CD4-positive, alpha-beta T cell treated with Interferon alpha-2 for 1 hour (primary cell): ENCODE results near the gene ZNF438.
"Not testable (repeated sequence)": the region's sequence is repeated elsewhere in the genome, so short reads cannot be mapped to it uniquely, and the experiment has no call there.

Experiments
- DNase-seq, 2 donors: peaks; one replicate each; pipeline ENCODE4 v3.0.0-alpha.2; 2020 to 2022

Gene ZNF438, protein sequence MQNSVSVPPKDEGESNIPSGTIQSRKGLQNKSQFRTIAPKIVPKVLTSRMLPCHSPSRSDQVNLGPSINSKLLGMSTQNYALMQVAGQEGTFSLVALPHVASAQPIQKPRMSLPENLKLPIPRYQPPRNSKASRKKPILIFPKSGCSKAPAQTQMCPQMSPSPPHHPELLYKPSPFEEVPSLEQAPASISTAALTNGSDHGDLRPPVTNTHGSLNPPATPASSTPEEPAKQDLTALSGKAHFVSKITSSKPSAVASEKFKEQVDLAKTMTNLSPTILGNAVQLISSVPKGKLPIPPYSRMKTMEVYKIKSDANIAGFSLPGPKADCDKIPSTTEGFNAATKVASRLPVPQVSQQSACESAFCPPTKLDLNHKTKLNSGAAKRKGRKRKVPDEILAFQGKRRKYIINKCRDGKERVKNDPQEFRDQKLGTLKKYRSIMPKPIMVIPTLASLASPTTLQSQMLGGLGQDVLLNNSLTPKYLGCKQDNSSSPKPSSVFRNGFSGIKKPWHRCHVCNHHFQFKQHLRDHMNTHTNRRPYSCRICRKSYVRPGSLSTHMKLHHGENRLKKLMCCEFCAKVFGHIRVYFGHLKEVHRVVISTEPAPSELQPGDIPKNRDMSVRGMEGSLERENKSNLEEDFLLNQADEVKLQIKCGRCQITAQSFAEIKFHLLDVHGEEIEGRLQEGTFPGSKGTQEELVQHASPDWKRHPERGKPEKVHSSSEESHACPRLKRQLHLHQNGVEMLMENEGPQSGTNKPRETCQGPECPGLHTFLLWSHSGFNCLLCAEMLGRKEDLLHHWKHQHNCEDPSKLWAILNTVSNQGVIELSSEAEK

DNA sequence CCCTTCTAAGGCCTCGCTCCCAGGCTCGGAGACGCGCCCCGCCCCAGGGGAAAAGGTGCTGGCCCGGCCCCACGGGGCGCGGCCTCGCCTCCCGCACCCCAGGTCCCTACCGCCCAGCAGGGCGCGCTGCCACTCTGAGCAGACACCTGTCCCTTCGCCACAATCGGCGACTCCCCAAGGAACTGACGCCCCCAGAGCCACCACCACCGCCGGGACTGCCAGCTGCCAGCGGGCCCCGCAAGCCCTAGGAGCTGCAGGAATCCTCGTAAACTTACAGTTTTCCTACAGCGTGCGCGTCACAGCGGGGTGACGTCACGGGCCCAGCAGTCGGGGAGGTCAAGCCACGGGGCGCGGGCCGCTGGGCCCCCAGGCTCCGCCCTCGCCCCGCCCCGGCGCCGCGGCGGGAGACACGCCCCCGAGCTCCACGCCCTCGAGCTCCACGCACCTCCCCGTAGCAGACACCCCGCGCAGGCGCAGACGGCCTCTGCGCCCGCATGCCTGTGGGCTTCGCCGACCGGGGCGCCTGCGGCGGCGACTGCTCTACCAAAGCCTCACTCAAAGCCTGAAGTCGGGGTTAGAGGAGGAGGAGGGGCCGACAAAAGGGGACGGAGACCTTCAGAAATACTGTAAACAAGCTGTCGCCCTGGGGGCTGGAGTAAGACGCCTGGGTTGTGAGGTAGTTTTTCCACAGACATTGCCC is at the start of gene ZNF438:
Gene ZNF438 (minus strand): TSS at position 308 of the 700 bp plus-strand sequence. CDS start 154,831 bp downstream, outside the sequence.
- DNase-seq: peak; percentile 95 to 96

- no peak for DNase-seq
These were observed 44.9 kb upstream of the ZNF438 start for GRCh38 chr10:31076610-31076988.

- DNase-seq: no peak
These were observed 44.4 kb upstream of the ZNF438 start for GRCh38 chr10:31075881-31076609.

- no peak for DNase-seq
These were observed 43.8 kb upstream of the ZNF438 start for GRCh38 chr10:31075434-31075833.

DNA sequence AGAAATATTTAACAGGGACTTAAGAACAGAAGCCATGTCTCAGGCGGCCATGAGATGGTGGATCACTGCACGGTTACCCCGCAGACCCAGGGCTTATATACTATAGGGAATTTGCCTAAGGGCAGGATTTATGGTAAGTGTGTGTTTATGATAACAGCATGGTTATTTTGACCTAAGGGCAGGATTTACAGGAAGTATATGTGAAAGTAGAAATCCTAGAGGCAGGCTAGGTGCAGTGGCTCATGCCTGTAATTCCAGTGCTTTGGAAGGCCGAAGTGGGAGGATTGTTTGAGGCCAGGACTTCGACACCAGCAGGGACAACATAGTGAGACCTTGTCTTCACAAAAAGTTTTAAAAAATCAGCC is 43.0 kb upstream of the ZNF438 start:
- no peak for DNase-seq

DNA sequence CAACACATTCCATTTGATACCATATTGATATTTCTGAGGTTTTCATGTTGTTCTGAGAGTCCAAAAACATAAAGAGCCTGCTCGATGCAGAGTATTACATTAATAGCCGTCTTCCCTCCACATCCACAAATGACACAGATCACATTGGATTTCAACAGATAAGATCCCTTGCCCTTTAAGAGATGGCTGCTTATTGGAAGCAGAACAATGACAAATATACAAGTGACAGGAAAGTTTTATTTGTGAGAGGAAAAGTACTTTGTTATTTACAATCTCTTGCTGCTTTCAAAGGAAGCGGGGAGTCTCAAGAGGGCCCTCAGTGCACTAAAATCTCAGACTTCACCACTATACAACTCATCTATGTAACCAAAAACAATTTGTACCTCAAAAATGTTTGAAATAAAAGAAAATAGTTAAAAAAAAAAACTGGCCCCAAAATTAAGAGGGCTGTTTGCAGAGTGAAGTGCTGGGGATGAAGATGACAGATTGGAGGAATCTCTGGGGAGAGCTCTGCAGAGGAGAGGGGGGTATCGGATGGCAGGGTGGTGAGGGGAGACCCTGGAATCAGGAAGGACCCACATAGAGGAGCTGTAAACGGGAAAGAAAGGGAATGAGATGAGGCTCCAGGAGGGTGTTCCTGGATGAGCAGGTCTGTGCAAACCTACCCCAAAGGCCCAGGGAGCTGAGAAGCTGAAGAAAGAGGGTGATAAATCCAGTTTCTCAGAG is 42.5 kb upstream of the ZNF438 start:
- no peak for DNase-seq

DNA sequence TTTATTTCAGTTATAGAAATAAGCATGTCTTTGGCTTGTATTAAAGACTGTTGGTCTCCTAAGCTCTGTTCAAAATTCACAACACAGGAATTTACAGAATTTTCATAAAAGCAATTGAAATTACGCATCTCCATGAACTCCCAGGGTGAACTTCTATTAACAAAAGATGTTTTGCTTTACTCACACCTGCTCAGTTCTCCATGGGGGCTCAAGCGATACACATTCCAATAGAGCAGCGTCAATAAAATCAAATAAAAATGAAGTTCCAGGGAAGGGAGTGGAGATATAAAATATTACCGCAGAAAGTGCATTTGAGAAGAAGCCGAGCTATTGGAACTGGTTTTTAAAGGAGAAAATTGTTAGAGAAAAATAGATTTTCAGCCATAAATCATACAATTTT is 41.5 kb upstream of the ZNF438 start:
- no peak for DNase-seq

- DNase-seq: no peak
These were observed 40.8 kb upstream of the ZNF438 start for GRCh38 chr10:31072451-31072850.

DNA sequence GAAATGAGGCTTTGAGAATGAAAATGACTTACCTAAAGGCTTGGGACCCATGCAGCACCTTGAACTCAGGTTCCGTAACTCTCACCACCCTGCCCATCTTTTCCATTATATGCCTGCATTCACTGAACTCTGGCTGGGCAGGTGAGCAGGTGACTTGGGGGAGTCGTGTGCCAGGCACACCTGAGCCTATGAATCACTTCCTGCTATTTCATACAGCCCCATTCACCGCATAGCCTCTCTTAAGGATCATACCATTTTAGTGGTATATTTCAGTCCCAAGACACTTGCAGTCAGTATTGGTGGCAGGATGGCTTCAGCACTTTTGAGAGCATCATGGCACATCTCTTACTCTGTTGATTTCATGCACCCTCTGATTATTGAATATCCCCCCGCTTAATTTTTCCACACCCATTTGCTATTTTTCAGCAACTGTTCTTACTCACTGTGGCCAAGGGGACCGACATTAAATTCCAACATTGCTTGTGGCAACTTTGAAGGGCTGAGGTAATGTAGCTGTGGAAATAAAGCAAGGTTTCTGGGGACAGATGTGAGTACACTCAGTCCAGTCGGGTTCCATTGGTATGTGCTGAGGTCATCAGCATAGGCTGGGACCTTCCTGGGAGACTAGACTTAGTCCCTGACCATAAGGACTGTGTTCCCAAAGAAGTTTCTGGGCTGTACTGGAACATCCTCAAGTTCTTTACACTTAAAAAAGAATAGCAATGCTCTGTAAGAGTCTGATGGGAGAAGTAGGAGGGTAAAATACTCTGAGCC is 39.8 kb upstream of the ZNF438 start:
- no peak for DNase-seq

GRCh38 chr10:31070691-31071090 is 39.0 kb upstream of the ZNF438 start:
- no peak for DNase-seq

- no peak for DNase-seq
These were observed 38.4 kb upstream of the ZNF438 start for GRCh38 chr10:31070025-31070424.

- no peak for DNase-seq
These were observed 37.7 kb upstream of the ZNF438 start for GRCh38 chr10:31069411-31069810.

DNA sequence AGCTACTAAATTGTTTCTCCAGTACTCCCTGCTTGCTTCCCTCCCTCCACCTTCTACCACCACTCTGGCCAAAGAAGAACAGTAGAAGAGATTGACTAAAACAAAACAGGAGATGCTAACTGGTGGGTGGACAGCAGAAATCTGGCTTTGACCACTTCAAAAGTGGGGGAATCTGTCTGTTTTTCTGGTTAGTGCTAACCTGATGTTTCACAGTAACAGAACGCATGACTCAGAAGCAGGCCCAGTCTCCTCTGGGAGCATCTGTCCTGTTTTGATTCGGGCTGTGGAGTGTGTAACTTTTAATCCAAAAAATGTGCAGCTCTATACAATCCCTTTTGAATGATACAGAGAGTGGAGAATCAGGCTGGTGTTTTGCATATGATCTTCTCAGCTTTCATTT is 32.7 kb upstream of the ZNF438 start:
- DNase-seq: no peak

GRCh38 chr10:31063841-31064240 is 32.2 kb upstream of the ZNF438 start:
- no peak for DNase-seq

DNA sequence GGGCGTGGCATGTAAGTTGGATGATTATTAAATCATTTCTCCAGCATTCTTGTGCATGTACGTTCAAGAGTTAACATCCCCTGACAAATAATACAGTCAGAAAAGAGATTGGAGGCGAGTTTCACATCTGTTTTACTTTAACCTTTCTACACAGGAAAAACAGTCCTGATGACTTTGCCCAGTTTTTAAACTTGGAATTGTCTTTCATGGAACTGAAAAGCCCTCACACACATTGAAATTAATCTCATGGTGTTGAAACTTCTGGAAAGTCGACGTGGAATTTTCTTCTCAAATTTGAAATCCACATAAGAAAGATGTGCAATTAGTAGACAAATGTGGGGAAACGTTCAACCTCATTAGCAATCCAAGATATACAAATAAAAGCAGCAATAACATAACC is 31.2 kb upstream of the ZNF438 start:
- no peak for DNase-seq

DNA sequence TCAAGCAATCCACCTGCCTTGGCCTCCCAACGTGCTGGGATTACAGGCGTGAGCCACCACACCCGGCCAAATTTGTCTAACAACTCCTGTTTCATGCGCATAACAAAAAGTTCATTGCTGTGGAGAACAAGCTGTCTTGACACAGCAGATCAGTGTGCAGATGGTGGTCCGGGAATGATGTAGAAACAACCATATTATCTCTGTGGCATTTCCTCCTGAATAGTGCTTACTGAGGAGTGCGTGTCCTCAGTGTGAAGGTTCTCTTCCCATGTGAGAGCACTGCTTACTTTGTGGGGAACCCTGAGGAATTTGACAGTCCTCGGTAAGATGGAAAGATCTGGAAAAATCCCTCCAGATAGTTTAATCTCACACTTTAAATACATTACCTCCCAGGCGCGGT is 30.3 kb upstream of the ZNF438 start:
- no peak for DNase-seq

GRCh38 chr10:31058795-31059703 is 27.4 kb upstream of the ZNF438 start:
- no peak for DNase-seq

DNA sequence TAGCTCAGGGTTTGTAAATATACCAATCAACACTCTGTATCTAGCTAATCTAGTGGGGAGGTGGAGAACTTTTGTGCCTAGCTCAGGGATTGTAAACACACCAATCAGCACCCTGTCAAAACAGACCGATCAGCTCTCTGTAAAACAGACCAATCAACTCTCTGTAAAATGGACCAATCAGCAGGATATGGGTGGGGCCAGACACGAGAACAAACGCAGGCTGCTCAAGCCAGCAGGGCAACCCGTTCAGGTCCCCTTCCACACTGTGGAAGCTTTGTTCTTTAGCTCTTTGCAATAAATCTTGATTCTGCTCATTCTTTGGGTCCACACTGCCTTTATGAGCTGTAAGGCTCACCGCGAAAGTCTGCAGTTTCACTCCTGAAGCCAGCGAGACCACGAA is 25.0 kb upstream of the ZNF438 start:
- not testable (repeated sequence) for DNase-seq

DNA sequence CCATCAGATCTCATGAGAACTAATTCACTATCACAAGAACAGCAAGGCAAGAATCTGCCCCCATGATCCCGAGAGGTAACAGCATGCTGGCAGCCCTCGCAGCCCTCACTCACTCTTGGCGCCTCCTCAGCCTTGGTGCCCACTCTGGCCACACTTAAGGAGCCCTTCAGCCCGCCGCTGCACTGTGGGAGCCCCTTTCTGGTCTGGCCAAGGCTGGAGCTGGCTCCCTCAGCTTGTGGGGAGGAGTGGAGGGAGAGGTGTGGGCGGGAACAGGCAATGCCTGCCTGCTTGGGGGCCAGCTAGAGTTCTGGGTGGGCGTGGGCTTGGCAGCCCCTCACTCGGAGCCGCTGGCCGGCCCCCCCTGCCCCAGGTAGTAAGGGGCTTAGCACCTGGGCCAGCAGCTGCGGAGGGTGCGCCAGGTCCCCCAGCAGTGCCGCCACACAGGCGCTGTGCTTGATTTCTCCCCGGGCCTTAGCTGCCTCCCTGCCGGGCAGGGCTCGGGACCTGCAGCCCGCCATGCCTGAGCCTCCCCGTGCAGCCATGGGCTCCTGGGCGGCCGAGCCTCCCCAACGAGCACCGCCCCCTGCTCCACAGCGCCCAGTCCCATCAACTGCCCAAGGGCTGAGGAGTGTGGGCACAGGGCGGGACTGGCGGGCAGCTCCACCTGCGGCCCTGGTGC is 24.0 kb upstream of the ZNF438 start:
- no peak for DNase-seq

- no peak for DNase-seq
These were observed 20.0 kb upstream of the ZNF438 start for GRCh38 chr10:31051703-31052102.
